Stimulated activated CD4-positive, alpha-beta T cell treated with anti-CD3 and anti-CD28 coated beads, Interleukin-4, amount 100 ng/mL, for 24 hours (primary cell): ENCODE results near the gene ST8SIA6.
A peak's percentile ranks its signal among the peaks of the same experiment; 100 is the strongest.

Experiments used
- DNase-seq: peaks from one replicate; pipeline ENCODE4 v3.0.0-alpha.2; 2020

Gene ST8SIA6

DNA sequence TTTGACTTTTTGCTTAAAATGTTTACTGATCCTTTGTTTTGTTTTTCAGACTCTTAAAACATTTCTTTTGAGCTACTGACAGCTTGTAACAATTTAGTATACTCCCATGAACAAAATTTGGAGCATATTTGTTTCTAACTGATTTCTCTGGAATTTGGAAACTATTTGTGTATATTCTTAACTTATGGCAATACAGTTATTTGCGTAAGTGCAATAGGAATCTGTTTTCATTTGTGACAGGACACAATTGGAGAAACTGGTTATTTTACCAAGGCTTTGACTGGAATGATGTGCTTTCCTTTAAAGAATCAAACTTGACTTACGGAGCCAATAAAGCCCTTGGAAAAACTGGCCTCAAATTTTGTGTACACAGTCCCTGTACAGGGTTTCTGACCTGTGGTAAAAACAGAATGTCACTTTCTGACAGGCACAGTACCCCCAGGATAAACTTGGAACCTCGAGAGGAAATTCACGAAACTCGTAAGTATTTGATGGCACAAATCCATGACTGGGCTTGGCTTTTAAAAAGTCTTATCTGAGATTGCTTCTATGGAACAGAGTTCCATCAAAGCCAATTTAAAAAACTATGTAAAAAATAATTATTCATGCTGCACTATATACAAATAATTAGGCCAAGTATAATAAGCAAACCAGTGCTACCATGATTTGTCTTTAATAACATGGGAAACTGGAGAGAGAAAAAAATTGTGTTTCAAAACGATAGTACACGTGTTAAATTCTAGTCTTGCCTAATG is 70.4 kb downstream of the ST8SIA6 start:
- no peak for DNase-seq

DNA sequence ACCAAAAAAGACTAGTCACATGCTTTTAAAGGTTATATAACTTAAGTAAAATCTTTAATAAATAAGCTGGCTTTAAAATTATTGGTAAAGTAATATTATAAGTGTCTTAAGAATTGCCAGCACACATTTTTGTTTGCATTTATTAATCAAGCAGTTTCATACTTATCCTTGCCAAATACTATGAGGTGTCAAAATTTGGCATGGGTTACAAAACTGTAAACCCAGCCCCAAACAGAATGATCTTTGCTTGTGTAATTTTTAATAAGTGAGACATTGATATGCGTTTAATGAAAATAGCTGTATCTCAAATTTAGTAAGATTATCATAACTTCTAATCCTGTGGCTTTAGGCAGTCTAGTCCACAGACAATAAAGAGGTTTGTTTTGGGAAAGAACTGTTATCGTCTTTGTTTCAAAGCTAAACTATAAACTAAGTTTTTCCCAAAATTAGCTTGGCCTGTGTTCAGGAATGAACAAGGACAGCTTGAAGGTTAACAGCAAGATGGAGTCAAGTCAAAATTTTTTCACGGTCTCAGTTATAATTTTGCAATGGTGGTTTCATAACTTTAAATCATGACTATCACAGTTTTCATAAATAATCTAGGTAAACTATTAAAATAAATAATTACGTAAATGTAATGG is 72.8 kb downstream of the ST8SIA6 start:
- DNase-seq: no peak

GRCh38 chr10:17380888-17381287 is 73.5 kb downstream of the ST8SIA6 start:
- no peak for DNase-seq

DNA sequence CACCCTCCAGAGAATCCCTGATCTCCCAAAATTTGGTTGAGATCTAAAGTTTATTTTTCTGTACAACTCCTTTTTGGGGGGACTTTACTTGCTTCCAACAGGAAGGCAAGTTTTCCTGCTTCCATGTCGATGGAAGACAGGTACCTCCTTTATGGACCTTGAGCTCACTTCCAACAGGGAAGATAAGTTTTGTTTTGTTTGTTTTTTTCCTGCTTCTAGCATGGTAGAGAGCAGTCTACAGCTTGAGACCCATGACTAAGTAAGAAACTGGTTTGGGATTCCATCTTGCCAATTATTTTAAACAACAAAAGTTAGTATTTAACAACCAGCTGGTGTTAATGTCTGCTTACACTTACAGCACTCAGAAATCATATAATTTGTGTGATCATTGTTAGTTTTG is 74.4 kb downstream of the ST8SIA6 start:
- DNase-seq: no peak

- DNase-seq: no peak
Measured at GRCh38 chr10:17379151-17379690, 75.2 kb downstream of the ST8SIA6 start.

DNA sequence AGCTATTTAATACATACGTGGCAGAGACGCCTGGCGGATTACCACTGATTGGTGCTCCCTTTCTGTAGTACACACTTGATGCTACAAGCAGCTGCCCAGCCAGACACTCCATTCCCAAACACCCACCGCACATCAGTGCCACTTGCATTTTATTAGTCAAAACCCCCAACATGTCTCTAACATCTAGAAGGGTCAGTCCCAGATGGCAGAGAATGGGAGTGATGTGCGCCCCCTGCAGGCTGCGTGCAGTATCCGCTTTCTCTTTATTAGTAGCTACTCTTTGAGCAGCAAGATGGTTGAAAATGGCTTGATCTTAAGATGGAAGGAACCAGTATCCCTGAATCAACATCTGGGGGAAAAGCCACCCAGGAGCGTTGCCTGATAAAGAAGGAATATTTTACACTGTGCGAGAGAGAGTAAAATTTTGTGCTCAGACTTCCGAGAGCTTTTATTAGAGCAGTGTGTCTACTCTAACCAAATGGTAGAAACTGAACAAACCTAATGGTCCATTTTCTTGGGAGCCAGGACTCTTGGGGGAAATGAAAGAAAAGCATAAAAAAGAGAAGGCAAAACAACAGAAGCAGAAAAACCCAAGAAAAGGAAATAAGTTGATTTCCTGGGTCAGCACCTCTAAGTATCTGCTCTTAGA is 78.3 kb downstream of the ST8SIA6 start:
- peak; percentile 17 for DNase-seq

- peak; percentile 7 for DNase-seq
Measured at GRCh38 chr10:17368708-17369272, 85.6 kb downstream of the ST8SIA6 start.

- DNase-seq: no peak
Measured at GRCh38 chr10:17366705-17367104, 87.7 kb downstream of the ST8SIA6 start.

GRCh38 chr10:17365402-17365801 is 89.0 kb downstream of the ST8SIA6 start:
- DNase-seq: no peak

DNA sequence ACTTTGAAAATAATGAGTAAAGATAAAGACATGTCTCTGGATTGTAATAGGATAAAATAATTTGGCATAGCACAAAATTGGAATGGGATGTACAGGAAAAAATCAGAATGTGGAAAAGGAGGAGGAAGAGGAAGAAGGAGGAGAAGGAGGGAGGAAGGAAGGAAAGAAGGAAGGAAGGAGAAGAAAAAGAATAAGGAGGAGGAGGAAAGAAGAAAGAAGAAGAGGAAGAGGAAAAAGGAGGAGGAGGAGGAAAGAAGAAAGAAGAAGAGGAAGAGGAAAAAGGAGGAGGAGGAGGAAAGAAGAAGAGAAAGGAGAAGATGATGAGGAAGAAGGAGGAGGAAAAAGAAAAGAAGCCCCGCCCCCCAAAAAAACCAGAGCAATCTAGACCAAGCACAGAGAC is 95.9 kb downstream of the ST8SIA6 start:
- DNase-seq: no peak

DNA sequence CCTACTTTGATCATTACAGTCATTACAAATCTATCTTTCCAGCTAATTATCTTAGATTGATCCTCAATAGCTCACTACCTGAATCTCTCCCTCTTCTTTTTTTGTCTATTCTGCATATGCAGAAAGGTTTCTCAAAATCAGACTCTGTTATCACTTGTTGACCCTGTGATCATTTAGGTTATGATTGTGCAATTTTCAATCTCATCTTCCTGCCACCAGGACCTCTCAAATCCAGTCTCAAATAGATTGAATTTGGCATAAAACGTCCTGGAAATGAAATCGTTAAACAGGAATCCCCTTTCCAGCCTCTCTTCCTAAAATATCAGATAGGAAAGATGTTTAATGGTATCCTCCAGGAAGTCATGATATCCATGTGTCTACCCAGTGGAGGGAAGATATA is 96.6 kb downstream of the ST8SIA6 start:
- no peak for DNase-seq

DNA sequence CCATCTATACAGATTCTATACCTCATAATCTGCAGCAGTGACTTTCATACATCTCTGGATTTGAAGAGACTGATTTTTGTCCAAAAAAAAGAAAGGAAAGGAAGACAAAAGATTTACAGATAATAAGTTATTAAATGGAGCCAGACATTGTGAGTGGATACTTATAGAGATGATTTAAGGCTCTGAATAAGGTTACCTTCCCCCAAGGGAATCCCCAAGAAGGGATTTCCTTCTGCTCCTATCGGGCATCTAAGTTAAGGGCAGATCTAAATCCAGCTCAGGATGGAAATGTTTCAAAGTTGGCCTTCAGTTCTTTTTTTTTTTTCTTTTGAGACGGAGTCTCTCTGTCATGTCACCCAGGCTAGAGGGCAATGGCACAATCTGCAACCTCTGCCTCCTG is 97.6 kb downstream of the ST8SIA6 start:
- DNase-seq: no peak

DNA sequence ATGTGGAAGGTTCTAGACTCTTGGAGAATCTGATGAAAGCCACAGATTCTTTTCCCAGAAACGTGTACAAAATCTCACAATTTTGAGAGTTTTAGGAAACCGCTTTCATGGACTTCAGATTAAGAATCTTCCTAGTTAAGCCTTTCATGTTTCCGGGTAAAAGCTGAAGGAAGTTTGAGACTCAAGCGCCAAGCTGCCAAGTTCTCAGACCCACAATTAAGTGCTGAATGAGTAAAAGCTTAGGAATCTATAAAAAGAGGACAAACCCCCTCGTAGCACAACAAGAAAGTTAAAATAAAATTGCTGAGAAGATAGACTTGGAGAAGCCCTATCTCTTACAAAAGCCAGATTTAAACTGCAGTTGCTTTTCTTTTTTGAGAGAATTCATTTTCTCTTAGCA is 99.6 kb downstream of the ST8SIA6 start:
- DNase-seq: no peak

DNA sequence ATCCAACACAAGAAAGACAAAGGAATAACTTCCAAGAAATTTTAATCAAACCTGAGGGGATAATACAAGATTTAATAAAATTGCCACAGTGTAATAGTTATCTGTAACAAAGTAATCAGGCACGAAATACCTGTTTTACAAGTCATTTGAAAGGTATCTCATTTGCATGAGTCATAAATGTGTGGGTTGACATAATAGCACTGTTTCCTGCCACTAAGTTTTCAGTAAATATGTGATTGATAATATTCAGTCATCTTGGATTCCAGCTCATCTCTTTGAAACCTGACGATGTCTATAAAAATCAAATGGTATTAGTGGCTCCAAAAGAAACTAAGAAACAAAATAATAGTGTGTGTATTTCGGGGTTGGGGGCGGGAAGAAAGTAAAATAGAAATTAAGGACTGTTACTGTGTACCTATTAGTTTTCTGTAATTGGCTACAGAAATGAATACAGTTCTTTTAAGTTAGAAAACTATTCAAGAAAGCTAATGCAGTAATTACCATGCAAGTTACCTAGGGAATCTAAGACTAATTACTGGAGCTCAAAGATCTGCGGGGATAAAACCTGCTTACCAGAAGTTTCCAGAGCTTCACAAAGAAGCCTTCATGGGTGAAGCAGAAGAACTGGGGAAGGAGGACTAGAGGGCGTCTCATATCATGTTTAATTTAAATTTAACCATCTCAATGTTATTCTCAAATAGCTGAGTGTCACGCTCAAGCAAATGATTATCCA is 100.7 kb downstream of the ST8SIA6 start:
- no peak for DNase-seq

DNA sequence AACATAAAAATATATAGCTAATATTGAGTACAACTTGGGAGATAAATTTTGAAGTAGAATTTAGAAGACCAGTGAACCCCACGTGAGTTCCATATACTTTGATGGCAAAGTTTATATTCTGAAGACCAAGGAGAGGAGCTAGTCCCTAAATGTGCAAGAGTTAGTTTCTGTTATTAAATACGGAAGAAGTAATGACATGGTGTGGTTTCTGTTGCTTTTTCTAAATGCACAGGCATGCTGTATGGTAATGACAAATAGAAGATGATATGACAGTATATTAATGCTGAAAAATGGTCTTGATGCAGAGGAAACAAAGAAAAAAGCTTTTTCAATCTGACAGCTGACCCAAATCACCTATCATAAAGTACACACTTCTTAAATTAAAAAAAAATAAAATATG is 101.8 kb downstream of the ST8SIA6 start:
- DNase-seq: no peak

- DNase-seq: no peak
Measured at GRCh38 chr10:17351506-17351905, 102.9 kb downstream of the ST8SIA6 start.

GRCh38 chr10:17349717-17350116 is 104.7 kb downstream of the ST8SIA6 start:
- no peak for DNase-seq

- DNase-seq: no peak
Measured at GRCh38 chr10:17348501-17349349, 105.7 kb downstream of the ST8SIA6 start.

GRCh38 chr10:17348011-17348500 is 106.3 kb downstream of the ST8SIA6 start:
- no peak for DNase-seq

- DNase-seq: no peak
Measured at GRCh38 chr10:17344206-17344605, 110.2 kb downstream of the ST8SIA6 start.

GRCh38 chr10:17343118-17343517 is 111.3 kb downstream of the ST8SIA6 start:
- no peak for DNase-seq
